NB4 (cell line): ENCODE measurements around the gene CCNY.

Experiments used
- DNase-seq: peaks from one replicate; pipeline ENCODE4 v3.0.0; 2010; ENCODE audit warnings: low read depth
- H3K4me3 ChIP-seq: one replicate; pipeline ENCODE4 v1.5.1; 2011; ENCODE audit warnings: mild to moderate bottlenecking, low read depth, low read length, moderate library complexity
- CTCF ChIP-seq: IDR thresholded peaks from one replicate; pipeline ENCODE4 v1.5.1; 2012; ENCODE audit warnings: low read depth, low read length
- MAX ChIP-seq: IDR thresholded peaks from 2 replicates; pipeline ENCODE4 v1.6.1; 2011; ENCODE audit warnings: low read depth, low read length
- MYC ChIP-seq: IDR thresholded peaks from 2 replicates; pipeline ENCODE4 v1.6.1; 2011; ENCODE audit warnings: low read depth, low read length
- POLR2A ChIP-seq: IDR thresholded peaks from 2 replicates; pipeline ENCODE4 v1.6.1; 2011; ENCODE audit warnings: mild to moderate bottlenecking; ENCODE audit not compliant: insufficient read length; ENCODE audit errors: extremely low read depth

Gene CCNY

DNA sequence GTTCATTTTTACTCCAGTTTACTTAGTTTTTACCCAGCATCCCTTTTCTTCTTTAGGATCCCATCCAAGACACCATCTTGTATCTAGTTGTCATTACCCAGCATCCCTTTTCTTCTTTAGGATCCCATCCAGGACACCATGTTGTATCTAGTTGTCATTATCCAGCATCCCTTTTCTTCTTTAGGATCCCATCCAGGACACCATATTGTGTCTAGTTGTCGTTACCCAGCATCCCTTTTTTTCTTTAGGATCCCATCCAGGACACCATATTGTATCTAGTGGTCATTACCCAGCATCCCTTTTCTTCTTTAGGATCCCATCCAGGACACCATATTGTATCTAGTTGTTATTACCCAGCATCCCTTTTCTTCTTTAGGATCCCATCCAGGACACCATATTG lies 205.4 kb downstream of the CCNY start:
- TF ChIP-seq MAX: no peak
- no peak for TF ChIP-seq POLR2A
- no peak for TF ChIP-seq CTCF
- no peak for TF ChIP-seq MYC
- no peak for DNase-seq
- H3K4me3 ChIP-seq: no peak overlapping the region

DNA sequence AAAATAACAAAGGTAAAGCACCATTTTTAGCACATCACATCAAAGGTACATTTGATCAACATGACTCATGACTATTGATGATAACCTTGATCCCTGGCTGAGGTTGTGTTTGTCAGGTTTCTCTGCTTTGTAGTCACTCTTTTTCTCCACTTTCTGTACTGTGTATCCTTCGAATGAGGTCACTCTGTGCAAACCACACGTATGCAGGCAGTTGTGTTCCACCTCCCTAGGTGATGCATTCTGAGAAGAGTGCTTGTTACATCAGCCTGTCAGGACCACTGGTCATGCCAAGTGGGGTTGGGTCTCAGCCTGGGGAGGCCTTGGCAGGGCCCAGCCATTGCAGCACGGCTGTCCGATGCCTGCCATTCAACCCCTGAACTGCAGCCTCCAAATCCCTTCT lies 206.0 kb downstream of the CCNY start:
- TF ChIP-seq CTCF (no peak), MYC (no peak), POLR2A (no peak), MAX (no peak)
- DNase-seq: no peak
- no peak overlapping the region for H3K4me3 ChIP-seq

GRCh38 chr10:35545079-35545657 lies 208.9 kb downstream of the CCNY start:
- no peak for TF ChIP-seq MYC
- TF ChIP-seq CTCF: no peak
- no peak for TF ChIP-seq POLR2A
- TF ChIP-seq MAX: no peak
- no peak for DNase-seq
- H3K4me3 ChIP-seq: no peak overlapping the region

DNA sequence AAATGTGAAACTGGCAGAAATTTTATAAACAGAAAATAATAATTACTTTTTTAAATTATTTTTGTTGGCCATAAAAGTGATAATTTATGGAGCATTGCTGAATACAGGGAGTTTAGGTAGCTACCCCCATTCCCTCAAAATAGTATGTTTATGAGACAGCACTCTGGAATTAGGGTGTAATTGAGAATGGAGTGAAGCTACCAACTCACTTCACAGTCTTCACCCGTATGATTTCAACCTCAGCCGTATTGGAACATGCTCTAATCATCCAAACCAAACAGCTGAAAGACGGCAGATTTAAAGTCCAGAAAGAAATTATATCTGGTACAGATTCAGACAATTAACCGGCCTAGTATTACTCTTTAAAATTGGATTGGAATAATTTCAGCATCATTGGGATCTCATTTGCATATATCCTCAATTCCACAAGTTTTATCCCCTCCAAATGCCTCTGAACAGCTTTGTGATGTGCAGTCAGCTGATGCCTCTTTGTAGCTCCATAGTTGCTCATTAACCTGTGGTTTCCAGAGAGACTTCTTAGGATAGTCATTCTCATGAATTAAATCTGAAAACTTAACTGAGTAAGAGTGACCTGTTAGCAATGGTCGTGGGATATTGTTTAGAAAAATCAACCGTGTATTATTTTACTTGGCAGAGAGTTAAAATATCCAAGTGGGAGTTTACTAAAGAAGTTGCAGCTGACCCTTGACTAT lies 209.7 kb downstream of the CCNY start:
- no peak overlapping the region for H3K4me3 ChIP-seq
- TF ChIP-seq POLR2A (no peak), CTCF (no peak), MYC (no peak), MAX (no peak)
- no peak for DNase-seq

GRCh38 chr10:35546824-35547225 lies 210.5 kb downstream of the CCNY start:
- no peak for TF ChIP-seq CTCF
- TF ChIP-seq POLR2A: no peak
- TF ChIP-seq MYC: no peak
- TF ChIP-seq MAX: no peak
- no peak overlapping the region for H3K4me3 ChIP-seq
- no peak for DNase-seq
